GM10248 (cell line): ENCODE data around the gene HHATL.

Experiments
- CTCF ChIA-PET: fragments of 300-600 bp; sonication (Branson Sonifier 250); formaldehyde crosslinking; extraction: SDS; loops from one replicate; lab custom pipeline; 2021; ENCODE audit warnings: antibody characterized with exemption; lab: Yijun Ruan, JAX
- POLR2A ChIA-PET: fragments of 350-650 bp; sonication (Branson Sonifier 250); formaldehyde crosslinking; extraction: SDS; loops from one replicate; lab custom pipeline; 2020; ENCODE audit warnings: antibody characterized with exemption; lab: Yijun Ruan, JAX
- DNase-seq: peaks from one replicate; pipeline ENCODE4 v3.0.0; 2012; ENCODE audit errors: extremely low spot score
- TF ChIP-seq, protein P1 (sequence below): IDR thresholded peaks from 2 replicates; pipeline ENCODE4 v1.5.1; 2012; ENCODE audit warnings: mild to moderate bottlenecking, low read depth; ENCODE audit errors: extremely low read depth, missing control alignments, control extremely low read depth

HHATL gene

DNA sequence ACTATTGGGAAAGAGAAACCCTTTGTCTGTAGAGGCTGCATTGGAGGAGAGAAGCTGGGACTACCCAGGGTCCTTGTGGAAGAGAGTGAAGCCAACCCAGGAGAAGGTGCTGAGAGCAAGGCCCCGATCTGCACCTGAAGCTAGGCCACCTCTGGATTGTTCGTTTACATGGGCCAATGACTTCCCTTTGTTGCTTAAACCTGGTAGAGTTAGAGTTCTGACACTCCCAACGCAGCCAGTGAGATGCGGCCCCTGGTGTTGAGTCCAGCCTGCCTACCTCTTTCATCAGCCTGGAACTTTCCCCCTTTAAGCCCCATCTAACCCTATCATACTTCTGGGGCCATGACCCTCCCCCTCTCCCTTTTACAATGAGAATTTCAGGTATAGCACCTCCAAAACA is 39.7 kb upstream of the HHATL start:
- TF ChIP-seq, protein P1, sequence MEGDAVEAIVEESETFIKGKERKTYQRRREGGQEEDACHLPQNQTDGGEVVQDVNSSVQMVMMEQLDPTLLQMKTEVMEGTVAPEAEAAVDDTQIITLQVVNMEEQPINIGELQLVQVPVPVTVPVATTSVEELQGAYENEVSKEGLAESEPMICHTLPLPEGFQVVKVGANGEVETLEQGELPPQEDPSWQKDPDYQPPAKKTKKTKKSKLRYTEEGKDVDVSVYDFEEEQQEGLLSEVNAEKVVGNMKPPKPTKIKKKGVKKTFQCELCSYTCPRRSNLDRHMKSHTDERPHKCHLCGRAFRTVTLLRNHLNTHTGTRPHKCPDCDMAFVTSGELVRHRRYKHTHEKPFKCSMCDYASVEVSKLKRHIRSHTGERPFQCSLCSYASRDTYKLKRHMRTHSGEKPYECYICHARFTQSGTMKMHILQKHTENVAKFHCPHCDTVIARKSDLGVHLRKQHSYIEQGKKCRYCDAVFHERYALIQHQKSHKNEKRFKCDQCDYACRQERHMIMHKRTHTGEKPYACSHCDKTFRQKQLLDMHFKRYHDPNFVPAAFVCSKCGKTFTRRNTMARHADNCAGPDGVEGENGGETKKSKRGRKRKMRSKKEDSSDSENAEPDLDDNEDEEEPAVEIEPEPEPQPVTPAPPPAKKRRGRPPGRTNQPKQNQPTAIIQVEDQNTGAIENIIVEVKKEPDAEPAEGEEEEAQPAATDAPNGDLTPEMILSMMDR, result no peak
- ChIA-PET POLR2A (no interaction called here), CTCF (interaction anchor here (0.8 to 2.1 kb wide), 7 partner anchors 14 to 194 kb away, joined by 3 to 6 read pairs (median 3); no protein-coding TSS in a partner anchor)
- DNase-seq, result no peak

- DNase-seq, result no peak
- ChIA-PET POLR2A (no interaction called here), CTCF (interaction anchor here (0.9 to 2.1 kb wide), 4 partner anchors 16 to 110 kb away, joined by 3 to 6 read pairs (median 4); no protein-coding TSS in a partner anchor)
- TF ChIP-seq, protein P1, result no peak
These were observed 39.2 kb upstream of the HHATL start for GRCh38 chr3:42741796-42742195.

- ChIA-PET POLR2A (no interaction called here), CTCF (no interaction called here)
- TF ChIP-seq, protein P1, result no peak
- no peak for DNase-seq
These were observed 37.0 kb upstream of the HHATL start for GRCh38 chr3:42739401-42740158.

DNA sequence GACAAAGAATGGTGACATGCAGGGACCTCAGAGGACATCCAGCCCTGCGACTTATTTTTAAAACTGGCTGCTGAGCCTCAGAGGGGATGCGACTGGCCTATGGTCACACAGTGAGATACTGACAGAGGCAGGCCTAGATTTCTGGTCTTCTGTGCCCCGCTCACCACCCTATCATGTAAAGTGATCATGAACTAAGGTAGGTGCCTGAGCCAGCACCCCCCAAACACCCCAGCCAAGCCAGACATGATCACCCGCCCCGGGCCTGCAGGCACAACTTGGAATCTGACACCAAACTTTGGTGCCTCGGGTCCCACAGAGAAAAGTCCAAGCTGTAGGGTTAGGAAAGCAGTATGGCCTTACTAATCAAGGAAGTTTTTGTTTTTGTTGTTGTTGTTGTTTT is 33.9 kb upstream of the HHATL start:
- CTCF ChIA-PET, result interaction anchor here (1.5 to 3.5 kb wide), 2 partner anchors 9 to 11 kb away, joined by 5 to 23 read pairs; no protein-coding TSS in a partner anchor
- POLR2A ChIA-PET, result no interaction called here
- no peak for DNase-seq
- TF ChIP-seq, protein P1, result no peak

- POLR2A ChIA-PET, result no interaction called here
- CTCF ChIA-PET, result interaction anchor here (1.5 to 3.5 kb wide), 2 partner anchors 9 to 12 kb away, joined by 5 to 23 read pairs; no protein-coding TSS in a partner anchor
- DNase-seq, result no peak
- TF ChIP-seq, protein P1, result no peak
These were observed 33.5 kb upstream of the HHATL start for GRCh38 chr3:42736081-42736480.

- TF ChIP-seq, protein P1, result no peak
- no peak for DNase-seq
- ChIA-PET CTCF (interaction anchor here (1.5 to 3.5 kb wide), 2 partner anchors 10 to 12 kb away, joined by 5 to 23 read pairs; no protein-coding TSS in a partner anchor), POLR2A (no interaction called here)
These were observed 33.0 kb upstream of the HHATL start for GRCh38 chr3:42735615-42736014.
